Activated gamma-delta T cell treated with Interleukin-2 at 50 U/mL for 16 hours (primary cell): ENCODE data around the gene MISP.
"Not testable (repeated sequence)": the region's sequence is repeated elsewhere in the genome, so short reads cannot be mapped to it uniquely, and the experiment has no call there.

ENCODE experiments used
- DNase-seq: peaks from one replicate; pipeline ENCODE4 v3.0.0-alpha.2; 2020

MISP gene

GRCh38 chr19:750640-751423 lies at the start of gene MISP:
Gene MISP (plus strand): TSS chr19:751112. CDS start chr19:756947, 5,835 bp downstream.
- no peak for DNase-seq

- DNase-seq, result not testable (repeated sequence)
Measured at GRCh38 chr19:702847-703246, 48.1 kb upstream of the MISP start.

GRCh38 chr19:703329-703650 lies 47.6 kb upstream of the MISP start:
- DNase-seq, result no peak

DNA sequence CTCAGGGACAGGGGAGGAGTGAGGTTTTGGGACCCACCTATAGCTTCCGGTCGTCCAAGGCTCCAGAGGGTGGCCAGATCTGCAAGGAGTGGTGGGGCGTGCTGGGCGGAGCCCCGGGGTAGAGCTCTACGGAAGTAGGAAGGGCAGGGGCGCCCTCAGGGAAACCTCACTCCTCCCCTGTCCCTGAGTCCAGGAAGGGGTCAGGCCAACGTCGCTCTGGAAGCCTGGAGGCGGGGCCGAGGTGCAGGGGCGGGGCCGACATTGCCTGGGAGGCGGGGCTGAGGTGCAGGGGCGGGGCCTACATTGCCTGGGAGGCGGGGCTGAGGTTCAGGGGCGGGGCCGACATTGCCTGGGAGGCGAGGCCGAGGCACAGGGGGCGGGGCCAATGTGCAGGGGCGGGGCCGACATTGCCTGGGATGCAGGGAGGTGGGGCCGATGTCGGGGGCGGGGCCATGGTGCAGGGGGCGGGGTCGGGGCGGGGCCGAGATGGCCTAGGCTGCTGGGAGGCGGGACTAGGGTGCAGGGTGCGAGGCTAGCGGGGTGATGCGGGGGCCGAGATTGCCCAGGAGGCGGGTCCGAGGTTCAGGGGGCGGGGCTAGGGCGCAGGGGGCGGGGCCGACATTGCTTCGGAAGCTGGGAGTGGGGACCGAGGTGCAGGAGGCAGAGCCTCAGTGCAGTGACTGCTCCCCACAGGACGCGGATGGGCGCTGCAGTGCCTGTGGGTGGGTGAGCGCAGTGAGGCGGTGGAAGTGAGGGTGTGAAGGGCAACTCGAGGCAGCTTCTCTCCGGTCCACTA lies 47.1 kb upstream of the MISP start:
- peak; percentile 53 for DNase-seq

- DNase-seq, result no peak
Measured at GRCh38 chr19:704447-704741, 46.5 kb upstream of the MISP start.

- no peak for DNase-seq
Measured at GRCh38 chr19:708154-709143, 42.5 kb upstream of the MISP start, which contains the start of gene PALM. Gene PALM (plus strand): TSS chr19:708935. CDS start chr19:709147, 212 bp downstream.

GRCh38 chr19:709196-709964 lies 41.5 kb upstream of the MISP start:
- no peak for DNase-seq

DNA sequence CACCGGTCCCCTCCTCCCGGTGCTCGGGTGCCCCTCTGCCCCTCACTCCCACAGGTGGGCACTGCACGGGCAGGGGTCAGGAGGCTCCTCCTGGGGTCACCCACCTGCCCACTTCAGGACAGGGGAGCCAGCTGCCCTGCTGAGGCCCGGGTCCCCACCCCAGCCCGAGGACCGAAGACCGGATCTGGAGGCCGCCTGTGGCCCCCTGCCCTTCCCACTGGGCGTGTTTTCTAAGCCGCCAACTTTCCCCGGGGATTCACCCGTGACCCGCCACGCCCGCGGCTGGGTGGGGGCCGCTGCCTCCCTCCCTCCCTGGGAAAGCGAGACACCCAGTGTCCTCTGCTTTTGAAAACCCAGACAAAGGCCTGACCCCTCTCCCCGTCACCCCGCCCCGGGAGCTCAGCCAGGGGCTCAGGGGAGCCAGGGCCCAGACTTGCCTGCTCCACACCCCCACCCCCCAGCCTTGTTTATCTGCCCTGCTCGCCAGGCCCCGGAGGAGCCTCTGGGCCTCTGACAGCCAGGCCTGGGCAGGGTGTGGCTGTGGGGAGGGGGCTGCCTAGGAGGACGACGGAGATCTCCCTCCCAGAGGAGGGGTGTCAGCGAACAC lies 40.8 kb upstream of the MISP start:
- DNase-seq, result no peak

- no peak for DNase-seq
Measured at GRCh38 chr19:710767-711166, 40.1 kb upstream of the MISP start.

DNA sequence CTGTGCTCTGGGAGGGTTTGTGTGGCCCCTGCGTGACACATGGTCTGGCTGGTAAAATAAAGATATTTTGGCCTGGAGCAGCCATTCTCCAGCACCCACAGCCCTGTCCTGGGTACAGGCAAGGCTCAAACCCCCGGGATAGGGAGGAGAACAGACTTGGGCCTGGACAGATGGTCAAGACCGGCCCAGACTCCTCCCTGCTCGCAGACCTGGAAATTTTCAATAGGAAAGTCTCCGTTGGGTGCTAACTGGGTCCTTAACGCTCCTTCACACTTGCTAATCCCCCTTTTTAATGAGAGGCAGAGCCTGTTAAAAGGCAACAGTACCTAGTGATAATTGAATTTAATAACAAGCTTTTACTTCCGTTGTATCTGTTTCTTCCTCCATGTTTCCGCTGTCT lies 39.7 kb upstream of the MISP start:
- DNase-seq, result no peak

DNA sequence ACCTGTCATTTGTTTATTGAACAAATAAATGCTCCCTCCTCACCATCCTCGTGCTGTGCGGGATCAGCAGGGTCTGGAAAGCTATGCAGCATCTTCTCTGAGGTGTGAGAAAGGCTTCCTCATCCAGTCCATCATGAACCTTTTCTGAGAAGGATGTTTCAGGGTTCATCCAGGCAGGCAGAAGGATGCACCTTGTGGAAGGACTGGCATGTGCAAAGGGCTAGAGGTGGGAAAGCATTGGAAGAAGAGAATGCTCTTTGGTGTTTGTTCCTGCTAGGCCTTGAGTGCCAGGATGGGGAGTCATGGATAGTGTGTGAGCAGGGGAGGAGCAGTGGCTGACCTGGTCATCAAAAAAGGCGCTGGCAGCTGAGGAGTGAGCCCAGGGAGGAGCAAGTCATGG lies 35.6 kb upstream of the MISP start:
- DNase-seq, result no peak

- DNase-seq, result no peak
Measured at GRCh38 chr19:718251-718951, 32.5 kb upstream of the MISP start.

GRCh38 chr19:718991-719512 lies 31.9 kb upstream of the MISP start:
- DNase-seq, result no peak

GRCh38 chr19:719636-720344 lies 31.1 kb upstream of the MISP start:
- no peak for DNase-seq

DNA sequence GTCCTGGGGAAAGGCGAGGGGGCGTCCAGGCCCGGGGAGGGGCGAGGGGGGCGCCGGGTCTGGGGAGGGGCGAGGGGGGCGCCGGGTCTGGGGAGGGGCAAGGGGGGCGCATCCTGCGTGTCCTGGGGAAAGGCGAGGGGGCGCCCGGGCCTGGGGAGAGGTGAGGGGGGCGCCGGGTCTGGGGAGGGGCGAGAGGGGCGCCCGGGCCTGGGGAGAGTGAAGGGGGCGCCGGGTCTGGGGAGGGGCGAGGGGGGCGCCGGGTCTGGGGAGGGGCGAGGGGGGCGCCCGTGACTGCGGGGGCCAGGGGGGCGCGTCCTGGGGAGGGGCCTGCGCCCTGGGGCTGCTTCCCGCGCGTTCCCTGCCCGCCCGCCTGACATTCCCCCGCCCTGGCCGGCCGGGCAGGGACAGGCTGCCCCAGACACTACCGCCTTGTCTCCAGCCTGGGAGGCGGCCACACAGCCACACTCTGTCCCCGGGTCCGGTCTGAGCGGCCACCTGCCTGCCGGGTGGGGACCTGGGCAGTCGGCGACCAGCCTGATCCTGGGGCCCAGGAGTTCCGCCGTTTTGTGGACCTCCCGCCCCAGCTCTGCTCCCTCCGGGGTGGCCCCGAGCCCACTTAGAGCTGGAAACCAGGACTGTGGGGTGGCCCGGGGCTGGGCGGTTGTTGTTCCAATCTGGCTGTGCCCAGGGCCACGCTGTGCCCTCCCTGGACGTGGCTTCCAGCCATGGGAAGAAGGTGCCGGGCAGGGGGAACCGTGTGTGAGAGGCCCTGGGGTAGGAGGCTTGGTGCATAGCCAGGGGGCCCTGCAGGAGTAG lies 30.4 kb upstream of the MISP start:
- DNase-seq, result no peak

GRCh38 chr19:722553-723101 lies 28.3 kb upstream of the MISP start:
- DNase-seq, result no peak

GRCh38 chr19:723247-723646 lies 27.7 kb upstream of the MISP start:
- no peak for DNase-seq

- DNase-seq, result no peak
Measured at GRCh38 chr19:723714-724113, 27.2 kb upstream of the MISP start.

GRCh38 chr19:725461-726089 lies 25.3 kb upstream of the MISP start:
- DNase-seq, result no peak
